Tibial nerve (tissue), 4 donors: ENCODE data around the gene BORCS6. TPM values are rescaled to one million over a fixed set of nuclear protein-coding genes. Genes with fewer than 3 reads are reported as not detected.
"Not testable (repeated sequence)": the region's sequence is repeated elsewhere in the genome, so short reads cannot be mapped to it uniquely, and the experiment has no call there.

Experiments used
- DNase-seq, 2 donors: peaks; one replicate each; pipeline ENCODE4 v3.0.0-alpha.2; 2019; ENCODE audit warnings: low spot score in 2 of 2
- H3K27ac ChIP-seq, 4 donors: fragments of 200-600 bp; sonication (generic) in 3 of 4; one replicate each; pipeline ENCODE4 v1.5.1; 2017 to 2019; ENCODE audit warnings: mild to moderate bottlenecking in 1 of 4
- H3K27me3 ChIP-seq, 2 donors: fragments of 200-600 bp; sonication (generic) in 1 of 2; one replicate each; pipeline versions ENCODE4 v1.5.1 to v1.6.0; 2017 to 2019
- H3K36me3 ChIP-seq, 3 donors: fragments of 200-600 bp; sonication (generic); one replicate each; pipeline ENCODE4 v1.5.1; 2018 to 2019
- H3K4me1 ChIP-seq, 4 donors: fragments of 200-600 bp; sonication (generic) in 3 of 4; one replicate each; pipeline ENCODE4 v1.5.1; 2017 to 2019
- H3K4me3 ChIP-seq, 4 donors: fragments of 200-600 bp; sonication (generic) in 3 of 4; one replicate each; pipeline ENCODE4 v1.5.1; 2017 to 2019; ENCODE audit warnings: mild to moderate bottlenecking in 1 of 4, moderate library complexity in 1 of 4
- H3K9me3 ChIP-seq, 4 donors: fragments of 200-600 bp; sonication (generic) in 3 of 4; one replicate each; pipeline ENCODE4 v1.5.1; 2017 to 2019
- CTCF ChIP-seq, 5 experiments: fragments of 200-600 bp in 3 of 5; fragments of 450-650 bp in 2 of 5; sonication (generic) in 3 of 5; IDR thresholded peaks; one replicate each; pipeline ENCODE4 v1.5.1; 2016 to 2019; ENCODE audit warnings: antibody characterized with exemption in 5 of 5, mild to moderate bottlenecking in 3 of 5, moderate library complexity in 2 of 5
- EP300 ChIP-seq, 2 donors: sonication (generic); formaldehyde crosslinking; IDR thresholded peaks; one replicate each; pipeline ENCODE4 v1.6.1; 2017; ENCODE audit warnings: antibody characterized with exemption in 2 of 2, mild to moderate bottlenecking in 1 of 2
- POLR2A ChIP-seq, 2 donors: fragments of 450-650 bp; IDR thresholded peaks; one replicate each; pipeline ENCODE4 v1.6.1; 2017; ENCODE audit warnings: antibody characterized with exemption in 2 of 2, mild to moderate bottlenecking in 2 of 2, moderate library complexity in 2 of 2
- WGBS, 2 donors: methylation state at CpG; one replicate each; pipeline ENCODE4 v1.1.5; 2018; 5-methylcytosine and 5-hydroxymethylcytosine counted together
- total RNA-seq, 4 donors: library from RNA; depleted of rRNA; stranded (reverse); fragments of >200 nt; gene quantifications; one replicate each; pipeline ENCODE4 v1.1.0, GENCODE V29; 2016

BORCS6 gene
- total RNA-seq, 4 donors from 2014 or later = 13.8 to 22.4 (median 19.4) TPM

DNA sequence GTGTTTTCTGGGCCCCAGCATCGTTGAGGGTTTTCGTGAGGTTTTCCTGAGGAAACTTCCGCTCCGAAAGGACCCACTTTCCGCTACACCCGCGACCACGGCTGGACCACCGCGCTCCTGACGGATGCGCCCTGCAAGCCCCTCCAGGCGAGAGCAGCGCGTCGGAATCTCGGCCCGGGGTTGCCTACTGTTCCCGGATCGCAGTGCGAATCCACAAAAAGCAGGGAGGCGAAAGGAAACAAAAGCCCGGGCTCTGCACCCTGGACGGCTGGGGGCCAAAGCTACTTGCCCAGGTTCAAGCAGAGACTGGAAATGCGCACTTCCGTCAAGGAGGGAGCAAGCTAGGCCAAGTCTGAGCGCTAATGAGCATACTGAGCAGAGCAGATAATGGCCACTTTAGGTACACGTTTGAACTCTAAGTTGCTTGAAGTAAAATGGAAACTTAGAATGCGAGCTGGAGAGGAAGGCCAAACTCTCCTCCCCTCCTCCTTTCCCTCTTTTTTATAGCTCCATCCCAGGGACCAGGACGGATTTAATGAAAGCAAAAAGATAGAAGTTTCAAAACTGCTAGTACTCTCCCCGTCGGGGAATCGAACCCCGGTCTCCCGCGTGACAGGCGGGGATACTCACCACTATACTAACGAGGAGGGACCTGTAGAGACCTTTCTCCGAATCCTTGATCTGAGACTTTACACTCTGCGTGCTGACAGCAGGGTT lies 31.8 kb upstream of the BORCS6 start:
- H3K4me1 ChIP-seq = peaks cover 0 to 41% (median 9%) of the 10 kb centered on the region in 4 donors
- 0 to 1% methylated on average over 40 of the region's 40 CpGs for WGBS, 2 donors

GRCh38 chr17:8220783-8221662 lies 31.0 kb upstream of the BORCS6 start:
- peak; percentile 96 to 99 for DNase-seq
- Histone ChIP-seq H3K4me1 (peaks cover 0 to 35% (median 9%) of the 10 kb centered on the region in 4 donors), H3K27ac (peak overlapping the region; percentile 96 to 100 (median 98)), H3K9me3 (no peaks in the 10 kb centered on the region), H3K36me3 (no peaks in the 10 kb centered on the region), H3K27me3 (no peaks in the 10 kb centered on the region), H3K4me3 (peak overlapping the region; percentile 54 to 77 (median 72))
- TF ChIP-seq POLR2A (IDR thresholded peaks at IDR 0.05) (no peak), EP300 (IDR thresholded peaks at IDR 0.05) (peak; percentile 26 to 81), CTCF (IDR thresholded peaks at IDR 0.05) (peak in 1 of 5 experiments; percentile 30)
- 0 to 1% methylated on average over 44 to 45 of the region's 45 CpGs for WGBS, 2 donors

More for the DNA sequence above, 31.8 kb upstream of the BORCS6 start:
- H3K4me3 ChIP-seq = peak overlapping the region; percentile 54 to 77 (median 72)
- DNase-seq = peak; percentile 87 to 100
- no peaks in the 10 kb centered on the region for H3K27me3 ChIP-seq
- H3K27ac ChIP-seq = peak overlapping the region; percentile 96 to 100 (median 98)
- TF ChIP-seq CTCF (IDR thresholded peaks at IDR 0.05) (no peak), POLR2A (IDR thresholded peaks at IDR 0.05) (peak in 1 of 2 donors; percentile 17), EP300 (IDR thresholded peaks at IDR 0.05) (peak; percentile 22 to 51)
- no peaks in the 10 kb centered on the region for H3K9me3 ChIP-seq
- no peaks in the 10 kb centered on the region for H3K36me3 ChIP-seq

DNA sequence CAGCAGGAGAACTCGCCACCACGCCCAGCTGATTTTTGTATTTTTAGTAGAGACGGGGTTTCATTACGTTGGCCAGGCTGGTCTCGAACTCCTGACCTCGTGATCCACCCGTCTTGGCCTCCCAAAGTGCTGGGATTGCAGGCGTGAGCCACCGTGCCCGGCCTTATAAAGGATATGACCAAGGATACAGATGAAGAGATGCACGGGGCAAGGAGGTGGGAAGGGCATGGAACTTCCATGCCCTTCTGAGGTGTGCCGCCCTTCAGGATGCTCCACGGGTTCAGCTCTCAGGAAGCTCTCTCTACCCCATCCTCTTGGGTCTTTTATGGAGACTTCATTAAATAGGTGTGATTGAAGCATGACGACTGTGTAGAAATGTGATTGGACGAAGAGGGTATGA lies 24.0 kb upstream of the BORCS6 start:
- not testable (repeated sequence) for DNase-seq, H3K27me3 ChIP-seq, H3K36me3 ChIP-seq, H3K27ac ChIP-seq, H3K4me3 ChIP-seq, H3K9me3 ChIP-seq
- 78 to 82% methylated on average over 15 of the region's 15 CpGs for WGBS, 2 donors
- H3K4me1 ChIP-seq = peaks cover 0 to 15% (median 7%) of the 10 kb centered on the region in 4 donors

GRCh38 chr17:8212312-8213180 lies 22.6 kb upstream of the BORCS6 start:
- no peak overlapping the region for H3K4me3 ChIP-seq
- H3K27ac ChIP-seq = no peak overlapping the region
- H3K27me3 ChIP-seq = no peaks in the 10 kb centered on the region
- H3K9me3 ChIP-seq = no peaks in the 10 kb centered on the region
- TF ChIP-seq POLR2A (IDR thresholded peaks at IDR 0.05) = no peak
- no peak for TF ChIP-seq CTCF (IDR thresholded peaks at IDR 0.05)
- no peak for TF ChIP-seq EP300 (IDR thresholded peaks at IDR 0.05)
- whole genome bisulfite sequencing, 2 donors = 75 to 78% methylated on average over 14 of the region's 14 CpGs
- H3K4me1 ChIP-seq = peaks cover 0 to 15% (median 7%) of the 10 kb centered on the region in 4 donors
- no peaks in the 10 kb centered on the region for H3K36me3 ChIP-seq
- no peak for DNase-seq
